ENCODE measurements around the gene EGFL7.

GRCh38 chr9:136627703-136628102, 35.0 kb upstream of the EGFL7 start:
- TF ChIP-seq, protein P1, sequence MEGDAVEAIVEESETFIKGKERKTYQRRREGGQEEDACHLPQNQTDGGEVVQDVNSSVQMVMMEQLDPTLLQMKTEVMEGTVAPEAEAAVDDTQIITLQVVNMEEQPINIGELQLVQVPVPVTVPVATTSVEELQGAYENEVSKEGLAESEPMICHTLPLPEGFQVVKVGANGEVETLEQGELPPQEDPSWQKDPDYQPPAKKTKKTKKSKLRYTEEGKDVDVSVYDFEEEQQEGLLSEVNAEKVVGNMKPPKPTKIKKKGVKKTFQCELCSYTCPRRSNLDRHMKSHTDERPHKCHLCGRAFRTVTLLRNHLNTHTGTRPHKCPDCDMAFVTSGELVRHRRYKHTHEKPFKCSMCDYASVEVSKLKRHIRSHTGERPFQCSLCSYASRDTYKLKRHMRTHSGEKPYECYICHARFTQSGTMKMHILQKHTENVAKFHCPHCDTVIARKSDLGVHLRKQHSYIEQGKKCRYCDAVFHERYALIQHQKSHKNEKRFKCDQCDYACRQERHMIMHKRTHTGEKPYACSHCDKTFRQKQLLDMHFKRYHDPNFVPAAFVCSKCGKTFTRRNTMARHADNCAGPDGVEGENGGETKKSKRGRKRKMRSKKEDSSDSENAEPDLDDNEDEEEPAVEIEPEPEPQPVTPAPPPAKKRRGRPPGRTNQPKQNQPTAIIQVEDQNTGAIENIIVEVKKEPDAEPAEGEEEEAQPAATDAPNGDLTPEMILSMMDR (IDR thresholded peaks at IDR 0.05): no peak
- no peak for TF ChIP-seq POLR2A (IDR thresholded peaks at IDR 0.05)
- TF ChIP-seq EP300 (IDR thresholded peaks at IDR 0.05): no peak

Measured in sigmoid colon (tissue), 4 donors.